GM12801 (cell line): ENCODE data around the gene PLD5.

Experiments used
- CTCF ChIP-seq: IDR thresholded peaks from one replicate; pipeline ENCODE4 v1.5.1; 2011; ENCODE audit warnings: control low read depth; ENCODE audit not compliant: insufficient read length; ENCODE audit errors: extremely low read depth

PLD5 gene

GRCh38 chr1:242147096-242147976 is 377.2 kb downstream of the PLD5 start:
- no peak for TF ChIP-seq CTCF

GRCh38 chr1:242146652-242147051 is 377.8 kb downstream of the PLD5 start:
- TF ChIP-seq CTCF = no peak

- no peak for TF ChIP-seq CTCF
Observed at GRCh38 chr1:242140836-242141235, 383.7 kb downstream of the PLD5 start.

- TF ChIP-seq CTCF = no peak
Observed at GRCh38 chr1:242139986-242140385, 384.5 kb downstream of the PLD5 start.

- no peak for TF ChIP-seq CTCF
Observed at GRCh38 chr1:242139442-242139841, 385.1 kb downstream of the PLD5 start.

- no peak for TF ChIP-seq CTCF
Observed at GRCh38 chr1:242133796-242134195, 390.7 kb downstream of the PLD5 start.

- no peak for TF ChIP-seq CTCF
Observed at GRCh38 chr1:242133351-242133750, 391.1 kb downstream of the PLD5 start.
